ENCODE results near the gene MTHFR.

DNA sequence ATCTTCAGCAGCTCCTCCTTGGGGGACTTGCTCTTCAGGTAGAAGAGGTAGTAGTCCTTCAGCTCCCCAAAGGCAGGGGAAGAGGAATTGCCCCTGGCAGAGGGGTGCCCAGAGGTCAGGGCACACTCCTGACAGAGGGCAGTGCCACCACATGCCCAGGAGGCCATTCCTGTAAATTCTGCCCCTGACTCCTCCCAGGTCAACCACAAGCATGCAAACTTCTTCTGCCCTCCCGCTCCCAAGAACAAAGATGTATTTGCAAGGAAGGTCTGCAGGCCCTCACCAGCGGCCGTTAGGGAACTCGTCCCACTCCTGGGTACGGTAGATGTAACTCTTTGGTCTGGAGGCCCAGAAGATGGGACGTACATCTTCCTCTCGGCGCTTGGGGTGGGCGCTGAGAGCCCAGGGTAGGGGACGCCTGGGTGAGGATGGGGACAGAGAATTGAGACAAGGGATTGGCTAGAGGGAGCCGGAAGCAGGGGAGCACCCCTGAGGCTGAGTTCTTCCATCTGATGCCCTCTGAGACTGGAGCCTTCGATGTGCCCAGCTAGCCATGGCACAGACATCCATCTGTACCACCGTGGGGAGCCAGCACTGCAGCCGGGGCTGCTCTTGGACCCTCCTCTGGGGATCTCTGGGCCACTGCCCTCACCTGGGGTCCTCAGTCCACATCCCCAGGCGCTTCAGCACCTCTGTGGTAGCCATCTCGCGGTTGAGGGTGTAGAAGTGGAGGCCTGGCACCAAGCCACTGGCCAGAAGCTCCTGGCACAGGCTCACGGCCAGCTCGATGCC lies 11.1 kb downstream of the MTHFR start:
- TF ChIP-seq CTCF (IDR thresholded peaks at IDR 0.05) = no peak
- TF ChIP-seq POLR2A (IDR thresholded peaks at IDR 0.05) = no peak

Data from vagina (tissue), 2 donors.